LNCaP clone FGC (cell line): ENCODE results near the gene SLC13A2.

ENCODE experiments used
- DNase-seq: peaks from one replicate; pipeline ENCODE4 v3.0.0-alpha.2; 2011; ENCODE audit warnings: low read depth
- H3K4me3 ChIP-seq: 2 replicates; pipeline ENCODE4 v1.5.1; 2011; ENCODE audit warnings: mild to moderate bottlenecking, low read depth, low read length, control low read depth
- CTCF ChIP-seq: IDR thresholded peaks from 2 replicates; pipeline ENCODE4 v1.5.1; 2012; ENCODE audit warnings: mild to moderate bottlenecking; ENCODE audit not compliant: control insufficient read depth, insufficient read depth; ENCODE audit errors: extremely low read depth

The SLC13A2 gene

GRCh38 chr17:28523186-28523585 lies 49.7 kb downstream of the SLC13A2 start:
- no peak for DNase-seq
- no peak for TF ChIP-seq CTCF
- no peak overlapping the region for H3K4me3 ChIP-seq

- H3K4me3 ChIP-seq = no peak overlapping the region
- DNase-seq = no peak
- TF ChIP-seq CTCF = no peak
These were observed 50.4 kb downstream of the SLC13A2 start for GRCh38 chr17:28523876-28524275.

- no peak for TF ChIP-seq CTCF
- DNase-seq = peak; percentile 83
- no peak overlapping the region for H3K4me3 ChIP-seq
These were observed 51.3 kb downstream of the SLC13A2 start for GRCh38 chr17:28524476-28525424.

GRCh38 chr17:28526381-28526780 lies 52.9 kb downstream of the SLC13A2 start:
- no peak for DNase-seq
- H3K4me3 ChIP-seq = no peak overlapping the region
- TF ChIP-seq CTCF = no peak

GRCh38 chr17:28527181-28527681 lies 53.8 kb downstream of the SLC13A2 start:
- no peak for DNase-seq
- TF ChIP-seq CTCF = no peak
- no peak overlapping the region for H3K4me3 ChIP-seq

GRCh38 chr17:28527859-28528258 lies 54.4 kb downstream of the SLC13A2 start:
- H3K4me3 ChIP-seq = no peak overlapping the region
- peak; percentile 88 for DNase-seq
- no peak for TF ChIP-seq CTCF
